Peyer's patch (tissue), 4 donors: ENCODE measurements around the gene WNT3A. TPM values are rescaled to one million over a fixed set of nuclear protein-coding genes. Genes with fewer than 3 reads are reported as not detected.

ENCODE experiments used
- DNase-seq, 3 donors: peaks; one replicate each; pipeline ENCODE4 v3.0.0-alpha.2; 2017 to 2019
- H3K27ac ChIP-seq, 4 donors: fragments of 200-600 bp; sonication (generic); one replicate each; pipeline ENCODE4 v1.5.1; 2016 to 2019
- H3K27me3 ChIP-seq, 2 donors: fragments of 200-600 bp; sonication (generic); one replicate each; pipeline ENCODE4 v1.5.1; 2019
- H3K36me3 ChIP-seq, 3 donors: fragments of 200-600 bp; sonication (generic); one replicate each; pipeline ENCODE4 v1.5.1; 2016 to 2019
- H3K4me1 ChIP-seq, 4 donors: fragments of 200-600 bp; sonication (generic); one replicate each; pipeline ENCODE4 v1.5.1; 2016 to 2019
- H3K4me3 ChIP-seq, 4 donors: fragments of 200-600 bp; sonication (generic); 1 replicate in 3 of 4; 2 replicates in 1 of 4; pipeline ENCODE4 v1.5.1; 2016 to 2019; ENCODE audit warnings: mild to moderate bottlenecking in 1 of 4
- H3K9me3 ChIP-seq, 4 donors: fragments of 200-600 bp; sonication (generic); one replicate each; pipeline ENCODE4 v1.5.1; 2016 to 2019; ENCODE audit warnings: mild to moderate bottlenecking in 1 of 4
- POLR2A ChIP-seq, 2 donors: fragments of 450-650 bp; IDR thresholded peaks; one replicate each; pipeline ENCODE4 v1.5.1; 2017; ENCODE audit warnings: antibody characterized with exemption in 2 of 2, mild to moderate bottlenecking in 2 of 2, moderate library complexity in 2 of 2
- total RNA-seq, 4 donors: library from RNA; depleted of rRNA; stranded (reverse); fragments of >200 nt; gene quantifications; one replicate each; pipeline ENCODE4 v1.1.0, GENCODE V29; 2016
- TF ChIP-seq, protein P1 (sequence below), 6 experiments: fragments of 450-650 bp in 4 of 6; fragments of 200-600 bp in 2 of 6; sonication (generic) in 1 of 6; IDR thresholded peaks; one replicate each; pipeline ENCODE4 v1.5.1; 2017 to 2019; ENCODE audit warnings: antibody characterized with exemption in 6 of 6, mild to moderate bottlenecking in 3 of 6, moderate library complexity in 1 of 6

Gene WNT3A
- total RNA-seq, 4 donors from 2014 or later = not detected

DNA sequence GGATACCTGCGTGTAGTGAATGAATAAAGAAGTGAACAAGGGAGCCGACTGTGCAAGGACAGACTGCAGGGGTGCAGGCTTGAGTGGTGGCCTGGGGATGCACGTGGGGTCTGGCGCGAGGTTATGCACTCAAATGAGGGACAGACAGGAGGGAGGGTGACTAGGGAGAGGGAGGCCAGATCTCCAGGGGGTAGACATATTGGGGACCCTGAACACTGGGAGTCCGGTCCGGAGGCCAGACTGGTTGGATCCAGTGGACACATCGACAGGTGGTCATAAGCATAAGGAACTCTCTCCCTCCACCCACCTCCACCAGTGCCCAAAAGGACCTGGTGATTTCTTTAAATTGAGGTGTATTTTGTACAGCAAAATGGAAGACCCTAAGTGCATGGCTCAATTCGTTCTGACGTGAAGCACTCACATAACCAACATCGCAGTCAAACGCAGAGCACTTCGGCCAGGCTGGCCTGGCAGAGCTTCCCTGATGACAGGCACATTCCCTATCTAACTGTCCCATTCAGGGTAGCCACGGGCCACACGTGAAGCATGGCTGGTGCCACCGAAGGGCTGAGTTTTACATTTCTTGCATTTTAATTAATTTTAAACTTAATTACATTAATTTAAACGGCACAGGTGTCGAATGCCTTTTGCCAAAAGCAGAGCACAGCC is 14.0 kb downstream of the WNT3A start:
- Histone ChIP-seq H3K27ac (no peak overlapping the region), H3K27me3 (no peaks in the 10 kb centered on the region), H3K4me1 (no peaks in the 10 kb centered on the region), H3K4me3 (no peak overlapping the region), H3K9me3 (no peaks in the 10 kb centered on the region), H3K36me3 (no peaks in the 10 kb centered on the region)
- TF ChIP-seq, protein P1, sequence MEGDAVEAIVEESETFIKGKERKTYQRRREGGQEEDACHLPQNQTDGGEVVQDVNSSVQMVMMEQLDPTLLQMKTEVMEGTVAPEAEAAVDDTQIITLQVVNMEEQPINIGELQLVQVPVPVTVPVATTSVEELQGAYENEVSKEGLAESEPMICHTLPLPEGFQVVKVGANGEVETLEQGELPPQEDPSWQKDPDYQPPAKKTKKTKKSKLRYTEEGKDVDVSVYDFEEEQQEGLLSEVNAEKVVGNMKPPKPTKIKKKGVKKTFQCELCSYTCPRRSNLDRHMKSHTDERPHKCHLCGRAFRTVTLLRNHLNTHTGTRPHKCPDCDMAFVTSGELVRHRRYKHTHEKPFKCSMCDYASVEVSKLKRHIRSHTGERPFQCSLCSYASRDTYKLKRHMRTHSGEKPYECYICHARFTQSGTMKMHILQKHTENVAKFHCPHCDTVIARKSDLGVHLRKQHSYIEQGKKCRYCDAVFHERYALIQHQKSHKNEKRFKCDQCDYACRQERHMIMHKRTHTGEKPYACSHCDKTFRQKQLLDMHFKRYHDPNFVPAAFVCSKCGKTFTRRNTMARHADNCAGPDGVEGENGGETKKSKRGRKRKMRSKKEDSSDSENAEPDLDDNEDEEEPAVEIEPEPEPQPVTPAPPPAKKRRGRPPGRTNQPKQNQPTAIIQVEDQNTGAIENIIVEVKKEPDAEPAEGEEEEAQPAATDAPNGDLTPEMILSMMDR (IDR thresholded peaks at IDR 0.05) = no peak
- no peak for TF ChIP-seq POLR2A (IDR thresholded peaks at IDR 0.05)
- DNase-seq = peak in 2 of 3 donors; percentile 15 to 23

- no peaks in the 10 kb centered on the region for H3K27me3 ChIP-seq
- H3K36me3 ChIP-seq = no peaks in the 10 kb centered on the region
- no peaks in the 10 kb centered on the region for H3K4me1 ChIP-seq
- H3K9me3 ChIP-seq = no peaks in the 10 kb centered on the region
- H3K27ac ChIP-seq = no peak overlapping the region
- peak in 2 of 3 donors; percentile 27 to 30 for DNase-seq
- H3K4me3 ChIP-seq = no peak overlapping the region
- TF ChIP-seq POLR2A (IDR thresholded peaks at IDR 0.05) = no peak
- TF ChIP-seq, protein P1 (IDR thresholded peaks at IDR 0.05) = no peak
These were observed 14.7 kb downstream of the WNT3A start for GRCh38 chr1:228021355-228022030.

GRCh38 chr1:228022571-228023293 is 15.9 kb downstream of the WNT3A start:
- Histone ChIP-seq H3K4me3 (no peak overlapping the region), H3K9me3 (no peaks in the 10 kb centered on the region), H3K36me3 (no peaks in the 10 kb centered on the region), H3K4me1 (no peaks in the 10 kb centered on the region), H3K27ac (no peak overlapping the region), H3K27me3 (no peaks in the 10 kb centered on the region)
- TF ChIP-seq POLR2A (IDR thresholded peaks at IDR 0.05) = no peak
- TF ChIP-seq, protein P1 (IDR thresholded peaks at IDR 0.05) = no peak
- DNase-seq = peak in 2 of 3 donors; percentile 25 to 32

DNA sequence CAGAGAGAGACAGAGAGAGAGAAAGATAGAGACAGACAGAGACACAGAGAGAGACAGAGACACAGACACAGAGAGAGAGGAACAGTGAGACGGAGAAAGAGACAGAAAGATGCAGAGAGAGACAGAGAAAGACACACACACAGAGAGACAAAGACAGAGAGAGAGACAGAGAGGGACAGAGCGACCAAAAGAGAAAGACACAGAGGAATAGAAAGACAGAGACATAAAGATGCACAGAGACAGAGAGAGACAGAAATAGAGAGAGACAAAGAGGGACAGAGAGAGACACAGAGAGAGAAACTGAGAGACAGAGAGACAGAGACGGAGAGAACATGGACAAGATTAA is 16.5 kb downstream of the WNT3A start:
- Histone ChIP-seq H3K4me1 (no peaks in the 10 kb centered on the region), H3K27ac (no peak overlapping the region), H3K4me3 (no peak overlapping the region), H3K36me3 (no peaks in the 10 kb centered on the region), H3K9me3 (no peaks in the 10 kb centered on the region), H3K27me3 (no peaks in the 10 kb centered on the region)
- DNase-seq = no peak
- no peak for TF ChIP-seq POLR2A (IDR thresholded peaks at IDR 0.05)
- TF ChIP-seq, protein P1 (IDR thresholded peaks at IDR 0.05) = no peak

DNA sequence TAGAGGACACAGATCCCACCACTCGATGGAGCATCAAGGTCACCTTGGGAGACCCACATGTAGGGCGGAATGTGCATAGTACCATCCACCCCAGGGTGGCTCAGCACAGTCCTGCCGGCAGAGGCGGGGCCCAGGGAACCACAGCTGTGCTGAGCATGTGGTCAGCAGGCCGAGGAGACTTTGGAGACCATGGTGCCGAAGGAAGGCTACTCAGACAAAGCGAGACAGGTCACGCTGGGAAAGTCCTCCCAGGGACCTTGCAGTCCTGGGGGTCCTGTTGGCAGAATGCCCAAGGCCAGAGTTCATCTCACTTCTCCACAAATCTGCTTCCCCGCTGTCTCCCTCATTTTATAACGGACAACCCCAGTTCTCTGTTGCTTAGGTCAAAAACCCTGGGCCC is 22.5 kb downstream of the WNT3A start:
- no peak overlapping the region for H3K4me3 ChIP-seq
- no peaks in the 10 kb centered on the region for H3K9me3 ChIP-seq
- no peaks in the 10 kb centered on the region for H3K4me1 ChIP-seq
- no peaks in the 10 kb centered on the region for H3K36me3 ChIP-seq
- TF ChIP-seq, protein P1 (IDR thresholded peaks at IDR 0.05) = no peak
- TF ChIP-seq POLR2A (IDR thresholded peaks at IDR 0.05) = no peak
- H3K27me3 ChIP-seq = no peaks in the 10 kb centered on the region
- peak in 1 of 3 donors; percentile 15 for DNase-seq
- H3K27ac ChIP-seq = no peak overlapping the region
